HG03520 (cell line): ENCODE results near the gene KLHL36.

ENCODE experiments used
- ATAC-seq: cut with Tn5 transposase; IDR thresholded peaks from one replicate; pipeline ENCODE4 v1.9.1; 2021; ENCODE audit warnings: mild to moderate bottlenecking, moderate library complexity; ENCODE audit not compliant: unreplicated experiment

The KLHL36 gene

GRCh38 chr16:84641643-84642358 is 6.5 kb upstream of the KLHL36 start:
- no peak for ATAC-seq

- no peak for ATAC-seq
Measured at GRCh38 chr16:84643180-84643583, 5.1 kb upstream of the KLHL36 start.

DNA sequence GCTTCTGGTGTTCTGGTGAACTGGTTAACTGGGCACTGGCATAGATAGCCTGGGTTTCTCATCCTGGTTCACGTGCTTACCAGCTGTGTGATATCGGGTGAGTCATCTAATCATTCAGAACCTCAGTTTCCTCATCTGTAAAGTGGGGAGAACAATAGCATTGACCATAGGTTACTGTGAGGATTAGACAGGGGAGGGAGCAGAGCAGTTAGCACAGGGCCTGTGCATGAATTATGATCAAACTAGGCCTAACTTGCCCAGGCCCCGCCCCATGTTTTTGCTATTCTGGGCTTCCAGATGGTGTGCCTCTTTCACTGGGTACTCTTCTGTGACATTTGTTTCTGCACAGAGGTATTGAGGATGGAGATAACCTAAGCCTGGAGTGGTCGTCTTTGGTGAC is 4.6 kb upstream of the KLHL36 start:
- ATAC-seq, result no peak

DNA sequence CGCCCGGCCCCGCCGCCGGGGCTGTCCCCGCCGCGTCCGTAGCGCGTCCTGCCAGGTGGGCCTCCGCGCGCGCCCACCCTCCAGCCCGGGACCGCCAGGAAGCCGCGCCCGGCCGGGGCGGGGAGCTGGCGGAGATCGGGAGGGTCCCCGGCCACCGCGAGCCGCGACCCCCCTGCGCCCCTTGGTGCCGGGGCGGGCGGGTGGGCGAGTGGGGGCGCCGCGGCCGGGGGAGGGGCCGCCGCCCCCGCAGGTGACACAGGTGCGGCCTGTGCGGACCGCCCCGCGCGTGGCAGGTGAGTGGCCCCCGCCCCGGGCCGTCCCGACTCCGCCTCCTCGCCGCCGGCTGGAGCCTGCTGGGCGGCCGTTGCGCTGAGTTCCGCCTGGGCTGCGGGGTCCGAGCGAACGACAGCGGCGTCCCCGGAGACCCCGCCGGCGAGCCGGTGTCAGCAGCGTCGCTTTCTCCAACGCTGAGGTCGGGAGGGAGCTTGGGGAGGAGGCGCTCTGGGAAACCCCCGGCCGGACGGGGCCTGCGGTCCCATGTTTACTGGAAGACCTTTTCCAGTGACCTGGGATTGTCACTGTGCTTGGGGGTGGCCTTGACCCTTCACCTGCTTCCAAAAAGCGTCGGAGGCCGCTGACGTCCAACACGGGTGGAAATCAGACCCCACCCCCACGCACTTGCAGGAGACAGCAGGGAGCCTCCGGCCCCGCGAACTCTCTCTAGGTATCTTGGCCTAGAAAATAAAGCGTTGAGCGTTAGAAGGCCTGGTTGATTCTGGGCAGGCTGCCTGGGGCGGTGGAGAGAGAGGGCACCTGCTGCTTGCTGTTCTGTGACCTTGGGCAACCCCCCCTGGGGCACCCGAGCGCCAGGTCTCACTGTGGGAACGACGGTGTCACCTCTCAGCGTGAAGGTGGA is 542 bp downstream of the KLHL36 start:
- peak; percentile 57 for ATAC-seq

- ATAC-seq, result no peak
Measured at GRCh38 chr16:84649511-84649861, 1.2 kb downstream of the KLHL36 start.

DNA sequence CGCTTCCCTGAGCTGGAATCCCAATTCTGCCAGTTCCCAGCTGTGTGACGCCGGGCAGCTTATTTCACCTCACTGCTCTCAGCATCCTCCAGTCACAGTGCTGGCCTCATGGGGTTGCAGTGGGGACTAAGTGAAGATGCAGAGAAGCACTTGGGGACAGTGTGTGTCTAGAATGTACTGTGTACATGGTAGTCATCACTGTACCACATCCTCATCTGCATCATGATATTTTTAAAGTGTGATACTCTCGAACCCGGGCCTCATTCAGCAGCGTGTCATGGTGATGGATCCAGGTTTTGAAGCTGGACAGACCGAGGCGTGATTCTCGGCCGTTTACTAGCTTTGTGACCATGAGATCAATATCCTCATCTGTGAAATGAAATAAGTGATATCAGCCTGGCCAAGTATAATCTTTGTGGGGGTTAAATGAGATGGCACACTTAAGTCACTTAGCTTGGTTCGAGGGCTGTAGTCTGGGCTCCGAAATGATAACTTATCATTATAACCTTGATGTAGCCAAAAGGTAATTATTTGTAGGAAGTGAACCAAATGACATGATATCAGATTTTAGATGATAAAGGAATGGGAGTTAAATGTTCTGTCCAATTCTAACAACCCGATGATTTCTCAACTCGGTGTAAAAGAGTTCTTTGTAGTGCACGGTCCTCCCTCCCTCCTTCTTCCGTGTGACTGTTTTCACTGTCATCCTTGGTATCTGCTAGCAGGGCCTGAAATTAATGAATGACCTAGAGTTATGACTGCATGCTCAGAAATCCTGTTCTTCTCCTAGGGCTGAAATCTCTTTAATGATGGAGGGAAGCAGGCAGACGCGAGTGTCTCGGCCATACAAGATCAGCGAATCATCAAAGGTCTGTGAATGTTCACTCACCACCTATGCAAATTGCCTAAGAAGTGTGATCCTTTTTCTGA is 2.0 kb downstream of the KLHL36 start:
- no peak for ATAC-seq

DNA sequence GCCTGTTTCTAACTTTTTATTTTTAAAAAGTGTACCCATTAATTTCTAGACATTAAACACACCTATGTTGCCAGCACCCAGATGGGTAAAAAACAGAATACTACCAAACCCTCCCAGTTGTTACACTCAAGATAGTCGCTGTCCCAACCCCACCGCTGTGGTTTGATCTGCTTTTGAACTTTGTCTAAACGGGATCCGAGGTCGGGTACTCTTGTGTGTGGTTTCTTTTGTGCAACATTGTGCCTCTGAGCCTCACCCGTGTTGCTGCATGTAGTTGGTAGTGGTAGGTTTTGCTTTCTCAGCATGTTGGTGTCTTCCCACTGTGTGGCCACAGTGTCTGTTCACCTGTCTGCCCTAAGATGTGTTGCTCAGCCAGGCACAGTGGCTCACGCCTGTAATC is 4.3 kb downstream of the KLHL36 start:
- ATAC-seq, result no peak

DNA sequence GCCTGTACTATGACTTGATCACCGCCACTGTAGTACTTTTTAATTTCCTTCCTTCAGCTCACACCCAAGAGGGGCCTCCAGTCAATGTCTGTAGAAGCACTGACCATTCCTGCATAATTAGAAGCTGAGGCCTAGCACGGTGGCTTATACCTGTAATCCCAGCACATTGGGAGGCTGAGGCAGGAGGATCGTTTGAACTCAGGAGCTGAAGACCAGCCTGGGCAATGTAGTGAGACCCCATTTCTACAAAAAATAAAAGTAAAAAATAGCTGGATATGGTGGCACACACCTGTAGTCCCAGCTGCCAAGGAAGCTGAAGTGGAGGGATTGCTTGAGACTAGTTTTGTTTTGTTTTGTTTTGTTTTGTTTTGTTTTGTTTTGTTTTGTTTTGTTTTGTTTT is 5.9 kb downstream of the KLHL36 start:
- ATAC-seq, result no peak

- no peak for ATAC-seq
Measured at GRCh38 chr16:84654998-84655397, 6.7 kb downstream of the KLHL36 start.

DNA sequence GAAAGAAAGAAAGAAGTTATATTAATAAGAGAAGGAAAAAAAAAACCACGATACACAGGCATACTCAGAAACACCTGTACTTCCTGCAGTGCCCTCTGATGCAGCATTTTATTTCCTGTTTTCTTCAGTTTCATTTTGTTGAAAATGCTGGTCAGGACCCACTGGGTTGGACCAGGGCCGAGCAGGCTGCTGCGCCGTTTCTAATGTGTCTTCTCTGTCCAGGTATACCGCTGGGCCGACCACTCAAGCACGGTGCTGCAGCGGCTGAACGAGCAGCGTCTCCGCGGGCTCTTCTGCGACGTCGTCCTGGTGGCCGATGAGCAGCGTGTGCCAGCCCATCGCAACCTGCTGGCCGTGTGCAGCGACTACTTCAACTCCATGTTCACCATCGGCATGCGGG is 8.3 kb downstream of the KLHL36 start:
- ATAC-seq, result no peak

GRCh38 chr16:84657229-84657837 is 9.0 kb downstream of the KLHL36 start:
- no peak for ATAC-seq

GRCh38 chr16:84658690-84659089 is 10.4 kb downstream of the KLHL36 start:
- no peak for ATAC-seq

- ATAC-seq, result no peak
Measured at GRCh38 chr16:84659656-84660300, 11.5 kb downstream of the KLHL36 start.

GRCh38 chr16:84660973-84661372 is 12.7 kb downstream of the KLHL36 start:
- ATAC-seq, result no peak

DNA sequence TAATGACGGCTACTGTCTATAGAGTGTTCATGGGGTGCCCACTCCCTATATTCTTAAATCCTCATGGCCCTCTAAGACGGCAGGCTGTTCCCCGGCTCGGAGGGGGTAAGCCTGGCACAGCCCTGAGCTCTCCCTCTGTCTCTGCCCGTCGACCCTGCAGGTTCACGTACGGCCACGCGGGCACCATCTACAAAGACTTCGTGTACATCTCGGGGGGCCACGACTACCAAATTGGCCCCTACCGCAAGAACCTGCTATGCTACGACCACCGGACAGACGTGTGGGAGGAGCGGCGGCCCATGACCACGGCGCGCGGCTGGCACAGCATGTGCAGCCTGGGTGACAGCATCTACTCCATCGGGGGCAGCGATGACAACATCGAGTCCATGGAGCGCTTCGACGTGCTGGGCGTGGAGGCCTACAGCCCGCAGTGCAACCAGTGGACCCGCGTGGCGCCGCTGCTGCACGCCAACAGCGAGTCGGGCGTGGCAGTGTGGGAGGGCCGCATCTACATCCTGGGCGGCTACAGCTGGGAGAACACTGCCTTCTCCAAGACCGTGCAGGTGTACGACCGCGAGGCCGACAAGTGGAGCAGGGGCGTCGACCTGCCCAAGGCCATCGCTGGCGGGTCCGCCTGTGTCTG is 13.2 kb downstream of the KLHL36 start:
- no peak for ATAC-seq

DNA sequence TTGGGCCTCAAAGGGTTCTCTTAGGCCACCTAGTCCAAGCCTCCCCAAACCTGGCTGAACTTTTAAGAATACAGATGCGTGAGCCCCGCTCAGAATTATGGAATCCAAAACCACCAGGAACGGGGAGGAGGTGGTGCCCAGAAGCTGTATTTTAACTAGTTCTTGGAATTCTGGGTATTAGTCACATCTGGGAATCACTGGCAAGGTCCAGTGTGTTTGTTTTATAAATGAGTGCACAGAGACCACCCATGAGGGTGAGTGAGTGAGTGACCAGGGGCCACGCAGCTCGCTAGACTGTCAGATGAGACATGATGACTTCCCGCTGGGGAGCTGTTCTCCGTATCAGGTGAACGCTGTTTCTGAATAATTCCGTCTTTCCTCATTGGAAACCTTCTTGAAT is 14.2 kb downstream of the KLHL36 start:
- ATAC-seq, result no peak

- peak; percentile 71 for ATAC-seq
Measured at GRCh38 chr16:84663433-84664101, 15.3 kb downstream of the KLHL36 start.

DNA sequence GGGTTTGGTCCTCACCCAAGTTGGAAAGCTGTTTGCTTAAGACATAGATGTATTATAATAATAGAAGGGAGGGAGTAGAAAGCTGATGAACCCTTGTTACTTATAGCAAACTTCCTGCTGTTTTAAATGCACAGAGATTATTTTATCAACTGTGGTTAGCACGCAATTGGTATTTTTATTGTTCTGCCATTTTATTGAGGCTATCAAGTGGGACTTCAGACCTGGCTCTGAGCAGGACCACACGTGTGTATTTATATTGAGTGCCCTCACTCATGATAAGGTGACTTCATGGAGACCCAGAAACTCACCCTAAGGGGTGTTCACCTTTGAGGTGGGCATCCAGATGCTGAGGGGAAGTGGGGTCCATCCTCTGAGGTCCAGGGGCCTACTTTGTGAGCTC is 17.0 kb downstream of the KLHL36 start:
- no peak for ATAC-seq

DNA sequence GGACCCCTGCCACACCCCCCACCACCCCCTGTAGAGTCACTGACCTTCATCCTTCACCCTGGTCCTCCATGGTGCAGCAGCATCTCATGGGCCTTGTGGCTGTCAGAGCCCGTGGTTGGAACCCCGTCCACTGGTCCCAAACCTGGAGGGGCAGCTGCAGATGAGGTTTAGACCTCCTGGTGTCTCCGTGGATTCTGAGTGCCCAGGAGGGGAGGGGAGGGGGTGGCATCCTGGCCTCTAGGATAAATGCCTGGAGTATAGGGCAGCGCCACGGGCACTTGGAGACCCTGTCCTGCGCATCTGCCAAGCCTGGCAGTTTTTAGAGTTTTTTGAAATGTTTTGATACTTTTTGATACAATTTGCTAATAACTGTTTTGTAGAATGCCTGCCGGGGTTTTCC is 17.5 kb downstream of the KLHL36 start:
- no peak for ATAC-seq
